HG03066 (cell line): ENCODE data around the gene PLIN5.

Experiments used
- ATAC-seq: cut with Tn5 transposase; IDR thresholded peaks from one replicate; pipeline ENCODE4 v1.9.1; 2021; ENCODE audit warnings: low read depth; ENCODE audit not compliant: unreplicated experiment

PLIN5 gene

DNA sequence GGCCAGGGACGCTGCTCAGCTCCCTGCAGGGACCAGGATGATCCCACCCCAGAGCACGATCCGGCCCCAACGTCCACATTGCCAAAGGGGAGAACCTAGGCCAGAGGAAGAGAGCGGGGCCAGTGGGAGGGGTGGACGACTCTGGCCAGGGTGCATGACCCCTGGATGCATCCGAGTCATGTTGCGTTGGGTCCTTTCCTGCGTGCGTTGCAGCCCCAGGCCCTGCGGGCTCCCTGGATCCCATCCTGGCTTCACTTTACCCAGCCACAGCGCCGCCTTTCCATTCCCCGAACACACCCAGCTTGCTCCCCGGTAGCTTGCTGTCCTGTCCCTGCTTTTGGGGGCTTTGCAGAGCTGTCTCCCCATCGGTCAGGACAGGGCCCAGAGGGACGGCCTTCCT is 27.2 kb downstream of the PLIN5 start:
- ATAC-seq, result no peak

DNA sequence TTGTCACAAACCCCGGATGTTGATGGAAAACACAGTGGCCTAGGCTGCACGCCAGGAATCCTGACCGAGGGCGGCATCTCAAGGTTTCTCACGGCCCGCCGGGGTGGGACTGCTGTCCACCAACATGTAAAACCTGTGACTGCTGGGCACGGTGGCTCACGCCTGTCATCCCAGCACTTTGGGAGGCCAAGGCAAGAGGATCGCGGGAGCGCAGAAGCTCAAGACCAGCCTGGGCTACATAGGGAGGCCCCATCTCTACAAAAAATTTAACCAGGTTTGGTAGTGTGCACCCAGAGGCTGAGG is 27.9 kb downstream of the PLIN5 start:
- ATAC-seq, result no peak

DNA sequence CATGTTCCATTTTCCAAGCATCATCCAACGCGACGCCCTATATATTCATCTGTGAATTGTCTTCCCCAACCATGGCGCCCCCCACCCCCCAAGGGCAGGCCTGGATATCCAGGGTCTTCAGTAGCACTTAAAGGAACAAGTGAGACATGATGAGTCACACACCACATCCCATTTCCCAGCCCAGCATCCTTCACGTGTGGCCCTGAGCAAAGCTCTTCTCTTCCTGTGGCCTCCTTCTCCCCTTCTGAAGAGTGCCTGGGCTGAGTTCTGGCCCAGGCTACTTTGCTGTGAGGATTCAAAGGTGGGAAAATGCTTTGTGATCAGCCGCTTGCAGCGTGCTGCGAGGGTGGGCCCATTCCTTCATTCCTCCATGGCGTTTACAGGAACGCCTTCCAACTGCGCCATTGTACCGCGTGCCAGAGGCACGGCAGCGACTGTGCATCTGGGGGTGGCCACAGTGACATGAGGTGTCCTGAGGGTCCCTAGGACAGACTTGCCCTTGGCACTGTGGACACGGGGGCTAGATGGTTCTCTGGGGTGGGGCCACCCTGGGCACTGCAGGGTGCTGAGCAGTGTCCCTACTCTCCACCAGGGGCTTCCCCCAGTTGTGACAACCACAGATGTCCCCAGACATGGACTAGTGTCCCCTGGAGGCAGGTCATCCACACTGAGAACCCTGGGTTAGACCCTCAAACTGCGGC is 28.4 kb downstream of the PLIN5 start:
- no peak for ATAC-seq

DNA sequence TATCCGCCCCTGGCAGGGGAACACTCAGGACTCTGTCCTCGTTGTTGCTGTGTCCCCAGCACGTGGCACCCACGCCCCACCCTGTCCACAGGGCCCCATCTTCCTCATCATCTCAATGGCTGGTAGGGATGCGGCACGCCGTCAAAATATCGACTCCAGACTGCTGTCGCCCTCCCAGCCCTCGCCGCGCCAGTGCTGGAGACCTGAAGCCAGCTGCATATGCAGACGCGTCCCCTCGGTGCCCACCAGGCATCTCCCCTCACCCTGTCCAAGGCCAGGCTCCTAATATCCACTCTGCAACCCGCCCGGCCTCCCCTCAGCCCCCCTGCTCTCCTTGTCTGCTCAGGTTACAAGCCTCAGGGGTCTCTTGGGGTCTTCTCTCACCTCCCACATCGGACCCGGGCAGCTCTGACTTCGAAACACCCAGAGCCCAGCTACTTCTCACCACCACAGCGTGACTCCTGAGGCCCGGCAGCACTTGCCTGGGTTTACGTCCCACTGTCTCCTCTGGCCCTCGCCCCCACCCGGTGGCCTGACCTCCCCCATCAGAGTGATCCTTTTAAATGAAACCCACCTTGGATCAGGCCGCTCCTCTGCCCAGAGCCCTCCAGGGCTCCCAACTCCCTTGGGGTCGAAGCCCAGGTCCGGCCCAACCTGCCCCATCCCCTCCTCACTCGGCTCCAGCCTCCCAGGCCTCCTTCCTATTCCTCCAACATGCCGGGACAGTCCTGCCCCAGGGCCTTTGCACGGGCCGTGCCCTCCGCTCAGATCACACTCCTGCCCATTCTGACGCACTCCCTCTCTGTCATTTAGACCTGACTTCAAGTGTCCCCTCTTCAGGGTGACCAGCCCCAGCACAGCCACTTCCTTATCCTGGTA is 29.2 kb downstream of the PLIN5 start:
- ATAC-seq, result no peak

DNA sequence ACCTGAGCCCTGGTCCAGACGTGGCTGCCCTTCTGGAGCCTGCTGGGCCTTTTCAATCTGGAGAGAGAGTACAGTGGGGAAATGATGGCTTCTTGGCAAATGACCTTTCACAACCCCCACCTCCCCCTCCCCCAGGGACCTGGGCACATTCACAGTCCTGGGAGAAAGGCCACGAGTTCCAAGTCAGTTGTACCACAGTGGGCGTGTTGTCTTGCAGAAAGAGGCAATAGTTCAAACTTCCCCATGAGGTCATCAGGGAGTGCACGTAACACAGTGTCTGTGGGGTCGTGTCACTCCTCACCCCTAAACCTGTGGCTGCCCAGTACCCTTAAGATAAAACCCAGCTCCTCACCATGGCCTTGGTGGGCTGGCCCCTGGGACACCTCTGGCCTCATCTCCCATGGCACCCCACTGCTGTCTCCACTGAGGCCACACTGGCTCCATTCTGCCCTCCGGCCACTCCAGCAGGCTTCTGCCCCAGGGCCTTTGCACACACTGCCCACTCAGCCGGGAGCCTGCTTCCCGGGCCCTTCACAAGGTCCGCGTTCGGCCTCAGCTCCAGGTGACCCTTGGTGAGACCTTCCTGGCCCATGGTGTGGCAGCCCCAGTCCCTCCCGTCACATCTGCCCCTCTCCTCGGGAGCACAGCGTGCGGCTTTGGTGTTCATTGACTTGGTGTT is 30.0 kb downstream of the PLIN5 start:
- no peak for ATAC-seq

DNA sequence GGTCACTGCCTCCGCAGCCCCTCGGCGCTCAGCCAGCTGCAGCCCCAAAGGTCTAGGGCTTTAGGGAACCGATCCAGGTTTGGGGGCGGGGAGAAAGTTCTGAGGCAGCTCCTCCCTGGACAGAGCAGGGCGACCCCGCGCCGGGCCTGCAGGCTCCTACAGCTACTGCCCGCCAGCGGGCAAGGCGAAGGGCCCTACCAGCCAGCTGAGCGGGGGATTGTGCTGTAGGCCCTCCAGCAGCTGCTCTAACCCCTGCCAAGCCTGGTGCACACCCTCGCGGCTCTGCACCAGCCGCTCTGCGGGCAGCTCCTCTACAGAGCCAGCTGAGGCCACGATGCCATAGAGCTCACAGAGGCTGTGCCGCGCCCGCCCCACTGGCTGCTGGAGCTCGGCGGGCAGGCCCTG is 30.7 kb downstream of the PLIN5 start:
- ATAC-seq, result no peak

DNA sequence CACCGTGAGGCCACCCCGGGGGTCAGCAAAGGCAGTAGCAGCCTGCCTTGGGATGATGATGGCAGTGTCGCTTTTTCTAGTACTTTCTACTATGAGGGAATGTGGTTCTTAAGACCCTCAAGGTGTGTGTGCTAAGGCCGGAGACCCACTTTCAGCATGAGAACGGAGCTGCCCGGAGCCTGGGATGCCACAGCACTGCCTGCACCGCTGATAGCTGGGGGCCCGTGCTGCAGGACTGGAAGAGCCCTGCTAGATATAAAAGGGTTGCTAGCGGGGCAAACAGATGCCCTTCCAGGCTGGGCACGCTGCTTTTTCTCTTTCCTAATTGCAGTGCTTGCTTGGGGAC is 31.2 kb downstream of the PLIN5 start:
- ATAC-seq, result no peak

DNA sequence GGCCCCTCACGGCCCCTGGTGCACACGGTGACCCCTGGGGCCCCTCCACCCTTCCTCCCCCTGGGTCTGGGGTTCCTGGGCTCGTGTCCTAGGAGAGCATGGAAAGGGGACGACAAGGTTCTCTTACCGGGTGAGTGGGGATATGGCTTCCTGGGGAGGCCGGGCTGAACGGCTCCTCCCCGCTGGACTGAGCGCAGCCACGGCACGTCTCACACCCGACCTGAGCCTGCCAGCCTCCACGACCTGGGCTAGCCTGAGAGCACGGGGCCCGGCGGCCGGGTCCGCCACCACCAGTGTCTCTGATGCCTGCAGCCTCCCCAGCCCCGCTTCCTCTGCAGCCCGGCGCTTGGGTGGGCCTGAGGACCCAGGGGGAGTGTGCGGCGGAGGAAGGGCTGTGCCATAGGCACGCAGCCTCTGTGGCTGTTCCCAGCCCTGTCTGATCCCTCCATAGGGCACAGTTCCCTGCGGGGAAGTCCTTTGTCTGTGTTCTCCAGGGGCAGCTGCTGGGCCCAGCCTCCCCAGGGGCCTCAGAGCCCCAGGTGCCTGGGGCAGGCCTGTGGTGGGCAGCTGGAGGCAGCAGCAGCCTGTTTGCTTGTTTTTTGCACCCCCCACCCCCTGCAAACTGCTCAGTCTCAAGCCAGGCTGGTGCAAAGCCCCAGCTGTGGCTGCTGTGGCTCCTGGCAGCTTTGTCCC is 31.7 kb downstream of the PLIN5 start:
- ATAC-seq, result no peak

DNA sequence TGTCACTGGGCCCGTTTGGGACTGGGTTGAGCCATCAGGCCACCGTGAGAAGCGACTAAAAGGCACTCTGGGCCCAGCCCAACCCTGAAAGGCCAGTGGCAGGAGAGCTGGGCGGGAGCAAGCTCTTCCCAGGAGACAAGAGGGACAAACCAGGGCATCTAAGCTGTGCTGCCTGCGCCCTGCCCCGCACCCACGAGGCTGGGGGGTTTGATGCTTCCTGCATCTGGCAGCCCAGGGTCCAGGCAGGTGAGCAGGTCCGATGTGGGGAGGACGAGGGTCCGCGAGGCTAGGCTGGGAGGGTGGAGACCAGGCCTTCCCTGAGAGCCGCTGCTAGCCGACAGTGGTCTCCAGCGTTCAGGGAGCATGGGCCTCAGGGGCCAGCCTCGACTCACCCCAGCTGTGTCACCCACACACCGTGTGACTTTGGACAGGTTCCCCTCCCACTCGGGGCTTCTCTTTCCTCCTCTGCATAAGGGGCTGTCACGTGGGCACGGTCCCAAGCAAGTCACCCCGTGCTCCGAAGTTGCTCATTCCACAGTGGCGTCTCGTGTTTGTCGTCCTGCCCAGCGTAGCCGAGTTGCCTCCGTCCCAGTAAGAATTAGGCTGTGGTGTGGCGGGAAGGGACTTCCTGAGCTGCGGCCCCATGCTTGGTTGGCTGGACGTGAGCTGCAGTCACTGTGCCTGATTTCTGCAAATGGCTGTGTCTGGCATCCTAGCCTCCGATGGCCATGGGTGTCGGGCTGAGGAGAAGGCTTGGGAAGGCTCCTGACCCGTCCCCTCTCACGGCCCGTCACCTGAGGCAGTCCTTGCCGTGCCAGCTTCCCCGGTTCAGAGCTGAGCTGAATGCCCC is 32.5 kb downstream of the PLIN5 start:
- ATAC-seq, result no peak

DNA sequence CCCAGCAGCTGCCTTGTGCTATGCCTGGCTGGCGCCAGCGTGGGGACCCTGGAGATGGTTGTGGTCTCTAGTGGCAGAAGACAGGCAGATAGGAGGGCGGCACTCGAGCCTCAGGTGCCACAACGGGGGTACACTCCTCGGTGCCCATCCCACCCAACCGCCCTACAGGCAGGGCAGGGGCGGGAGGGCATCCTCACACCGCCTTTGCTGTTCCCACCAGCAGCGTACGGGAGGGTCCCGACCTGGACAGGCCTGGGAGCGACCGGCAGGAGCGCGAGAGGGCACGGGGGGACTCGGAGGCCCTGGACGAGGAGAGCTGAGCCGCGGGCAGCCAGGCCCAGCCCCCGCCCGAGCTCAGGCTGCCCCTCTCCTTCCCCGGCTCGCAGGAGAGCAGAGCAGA is 33.3 kb downstream of the PLIN5 start:
- ATAC-seq, result no peak

DNA sequence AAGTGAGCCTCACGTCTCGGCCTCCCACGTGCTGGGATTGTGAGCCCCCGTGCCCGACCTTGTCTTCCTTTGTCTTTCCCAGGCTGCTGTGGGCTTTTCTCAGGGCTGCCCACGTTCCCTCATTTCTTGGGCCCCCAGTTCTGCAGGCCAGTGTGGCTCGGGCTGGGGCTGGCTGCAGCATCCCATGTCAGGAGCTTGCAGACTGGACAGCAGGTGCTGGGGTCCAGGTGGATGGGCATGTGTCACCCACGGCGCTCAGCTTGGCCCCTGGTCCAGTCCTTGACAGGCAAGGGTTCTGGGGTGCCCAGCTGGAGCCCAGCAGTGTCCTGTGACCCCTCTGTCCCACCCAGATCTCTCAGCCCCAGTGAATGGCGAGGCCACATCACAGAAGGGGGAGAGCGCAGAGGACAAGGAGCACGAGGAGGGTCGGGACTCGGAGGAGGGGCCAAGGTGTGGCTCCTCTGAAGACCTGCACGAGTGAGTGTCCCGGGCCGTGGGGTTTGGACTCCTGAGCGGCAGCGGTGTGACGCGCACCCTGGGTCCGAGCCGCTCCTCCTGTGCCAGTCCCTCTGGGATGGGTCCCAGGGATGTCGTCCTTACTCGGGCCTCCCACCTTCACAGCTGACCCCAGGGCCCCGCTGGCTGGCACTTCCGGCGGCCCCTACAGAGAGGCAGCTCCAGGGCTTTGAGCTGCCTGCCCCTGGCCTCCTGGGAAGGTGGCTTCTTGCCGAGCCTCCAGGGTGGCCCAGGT is 34.0 kb downstream of the PLIN5 start:
- ATAC-seq, result no peak

DNA sequence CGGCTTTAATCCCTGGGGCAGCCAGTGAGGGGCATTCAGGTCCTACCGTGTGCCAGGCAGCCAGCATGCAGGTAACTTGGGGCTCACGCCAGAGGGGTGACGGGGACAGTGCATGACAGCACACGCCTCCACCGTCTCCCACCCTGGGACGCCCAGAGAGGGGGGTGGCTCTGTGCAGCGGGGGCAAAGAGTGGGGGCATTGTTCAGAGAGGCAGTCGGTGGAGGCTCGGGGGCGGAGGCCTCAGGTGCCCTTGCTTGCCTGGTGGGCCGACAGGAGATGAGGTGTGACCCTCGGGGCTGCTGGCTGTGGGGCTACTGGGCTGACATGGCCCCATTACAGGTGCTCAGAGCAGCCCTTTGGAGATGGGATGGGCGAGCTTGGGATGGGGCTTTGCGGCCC is 35.2 kb downstream of the PLIN5 start:
- ATAC-seq, result no peak

DNA sequence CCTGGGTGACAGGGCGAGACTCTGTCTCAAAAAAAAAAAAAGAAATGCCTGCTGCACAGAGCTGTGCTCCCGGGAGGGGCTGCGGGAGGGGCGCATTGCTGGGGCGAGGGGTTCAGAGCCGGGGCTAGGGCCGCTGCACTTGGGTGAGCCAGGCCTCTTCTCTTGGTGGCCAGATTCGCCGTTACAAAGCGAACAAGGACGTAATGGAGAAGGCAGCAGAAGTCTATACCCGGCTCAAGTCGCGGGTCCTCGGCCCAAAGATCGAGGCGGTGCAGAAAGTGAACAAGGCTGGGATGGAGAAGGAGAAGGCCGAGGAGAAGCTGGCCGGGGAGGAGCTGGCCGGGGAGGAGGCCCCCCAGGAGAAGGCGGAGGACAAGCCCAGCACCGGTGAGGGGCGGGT is 35.7 kb downstream of the PLIN5 start:
- no peak for ATAC-seq

DNA sequence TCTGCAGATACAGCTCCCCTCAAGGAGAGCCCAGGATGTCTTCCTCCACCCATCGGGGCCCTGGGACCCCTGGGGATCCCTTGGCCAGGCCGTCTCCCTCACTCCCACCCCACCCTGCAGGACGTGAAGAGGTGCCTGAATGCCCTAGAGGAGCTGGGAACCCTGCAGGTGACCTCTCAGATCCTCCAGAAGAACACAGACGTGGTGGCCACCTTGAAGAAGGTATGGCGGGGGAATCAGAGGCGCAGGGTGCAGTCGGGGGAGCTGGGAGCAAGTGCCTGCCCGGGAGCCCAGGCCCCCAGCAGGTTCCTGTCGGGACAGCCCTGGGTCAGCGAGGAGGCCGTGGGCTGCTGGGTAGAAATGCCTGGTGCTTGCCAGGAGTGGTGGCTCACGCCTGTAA is 36.3 kb downstream of the PLIN5 start:
- no peak for ATAC-seq

DNA sequence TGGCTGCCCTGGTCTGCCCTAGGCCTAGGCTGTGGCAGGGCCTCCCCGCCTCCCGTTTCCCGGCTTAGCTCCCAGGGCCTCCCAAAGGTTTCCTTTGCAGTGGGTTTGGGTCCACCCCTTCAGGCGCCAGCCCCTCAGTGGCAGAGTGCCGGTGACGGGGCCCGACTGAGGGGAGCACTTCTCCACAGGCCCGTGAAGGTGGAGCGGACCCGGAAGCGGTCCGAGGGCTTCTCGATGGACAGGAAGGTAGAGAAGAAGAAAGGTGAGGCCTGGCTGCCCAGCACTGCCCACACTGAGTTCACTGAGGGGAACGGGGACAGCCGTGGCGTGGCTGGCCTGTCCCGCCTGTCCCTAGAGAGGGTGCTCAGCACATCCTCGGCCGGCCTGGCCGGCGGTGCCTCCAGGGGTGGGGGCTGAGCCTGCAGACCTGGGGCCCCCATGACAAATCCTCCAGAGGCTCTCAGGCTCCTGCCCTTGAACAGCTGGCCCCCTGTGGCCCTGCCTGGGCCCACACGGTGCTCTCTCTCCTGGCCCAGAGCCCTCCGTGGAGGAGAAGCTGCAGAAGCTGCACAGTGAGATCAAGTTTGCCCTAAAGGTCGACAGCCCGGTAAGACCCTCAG is 37.1 kb downstream of the PLIN5 start:
- no peak for ATAC-seq

DNA sequence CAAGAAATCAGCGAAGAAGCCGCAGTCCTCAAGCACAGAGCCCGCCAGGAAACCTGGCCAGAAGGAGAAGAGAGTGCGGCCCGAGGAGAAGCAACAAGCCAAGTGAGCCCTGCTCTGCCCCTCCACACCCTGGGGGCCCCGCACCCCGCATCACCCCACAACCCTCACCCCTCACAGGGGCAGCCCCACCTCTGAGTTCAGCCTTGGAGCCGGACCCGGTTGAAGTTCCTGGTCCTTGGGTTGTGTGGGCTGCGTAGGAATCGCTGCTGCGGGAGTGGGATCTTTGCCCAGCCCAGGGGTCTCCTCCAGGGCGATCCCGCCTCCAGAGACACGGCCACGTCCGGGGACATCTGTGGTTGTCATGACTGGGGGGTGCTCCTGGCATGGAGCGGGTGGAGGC is 38.7 kb downstream of the PLIN5 start:
- ATAC-seq, result no peak

DNA sequence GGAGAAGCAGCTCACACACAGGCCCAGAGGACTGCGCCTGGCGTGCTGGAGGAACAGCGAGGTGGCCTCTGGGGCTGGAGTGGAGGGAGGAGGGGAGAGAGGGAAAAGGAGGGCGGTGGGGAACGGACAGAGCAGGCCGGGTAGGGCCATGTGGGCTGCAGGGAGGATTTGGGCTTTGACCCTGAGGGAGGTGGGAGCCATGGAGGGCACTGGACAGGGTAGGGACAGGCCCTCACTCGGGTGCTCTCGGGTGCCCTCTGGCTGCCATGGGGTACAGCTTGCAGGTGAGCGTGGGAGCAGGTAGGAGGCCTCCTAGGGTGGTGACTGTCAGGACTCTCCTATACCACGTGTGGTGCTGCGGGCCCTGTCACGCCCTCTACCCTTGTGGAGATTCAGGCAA is 39.6 kb downstream of the PLIN5 start:
- ATAC-seq, result no peak

DNA sequence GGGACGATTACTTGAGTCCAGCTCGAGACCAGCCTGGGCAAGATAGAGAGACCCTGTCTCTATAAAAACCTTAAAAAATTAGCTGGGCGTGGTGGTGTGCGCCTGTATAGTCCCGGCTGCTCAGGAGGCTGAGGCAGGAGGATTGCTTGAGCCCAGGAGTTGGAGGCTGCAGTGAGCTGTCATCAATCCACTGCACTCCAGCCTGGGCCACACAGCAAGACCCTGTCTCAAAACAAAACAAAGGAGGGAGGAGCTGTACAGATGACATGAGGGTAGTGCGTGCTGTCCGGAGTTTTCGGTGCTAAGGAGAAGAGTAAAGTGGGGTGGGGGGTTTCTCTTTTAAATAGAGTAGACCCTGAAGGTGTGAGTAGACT is 40.3 kb downstream of the PLIN5 start:
- no peak for ATAC-seq

DNA sequence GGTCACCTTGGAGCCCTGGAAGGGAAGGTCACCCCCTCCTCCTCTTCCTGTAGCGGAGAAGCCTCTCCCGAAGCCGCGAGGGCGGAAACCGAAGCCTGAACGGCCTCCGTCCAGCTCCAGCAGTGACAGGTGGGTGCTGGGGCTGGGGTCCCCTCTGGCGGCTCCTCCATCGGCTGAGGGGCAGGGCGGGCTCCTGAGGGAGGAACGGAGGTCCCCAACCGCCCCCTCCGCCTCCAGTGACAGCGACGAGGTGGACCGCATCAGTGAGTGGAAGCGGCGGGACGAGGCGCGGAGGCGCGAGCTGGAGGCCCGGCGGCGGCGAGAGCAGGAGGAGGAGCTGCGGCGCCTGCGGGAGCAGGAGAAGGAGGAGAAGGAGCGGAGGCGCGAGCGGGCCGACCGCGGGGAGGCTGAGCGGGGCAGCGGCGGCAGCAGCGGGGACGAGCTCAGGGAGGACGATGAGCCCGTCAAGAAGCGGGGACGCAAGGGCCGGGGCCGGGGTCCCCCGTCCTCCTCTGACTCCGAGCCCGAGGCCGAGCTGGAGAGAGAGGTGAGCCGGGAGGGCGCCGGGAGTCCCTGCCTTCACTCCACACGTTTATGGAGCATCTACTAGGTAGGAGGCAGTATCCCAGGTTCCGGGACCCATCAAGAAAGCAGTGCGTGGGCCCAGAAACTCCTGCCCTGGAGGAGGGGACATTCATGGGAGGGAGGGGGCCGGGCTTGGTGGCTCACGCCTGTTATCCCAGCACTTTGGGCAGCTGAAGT is 40.9 kb downstream of the PLIN5 start:
- ATAC-seq, result no peak
